Caco-2 (cell line): ENCODE data around the gene AFF1. TPM values are rescaled to one million over a fixed set of nuclear protein-coding genes. Genes with fewer than 3 reads are reported as not detected.

Experiments
- BruUV-seq: library from RNA; stranded (reverse); fragments of 400-500 nt; replicated peaks from 2 replicates; lab custom pipeline; 2021; lab: Mats Ljungman, UMichigan
- CTCF ChIA-PET: fragments of 300-600 bp; sonication (Branson Sonifier 250); formaldehyde crosslinking; loops from one replicate; lab custom pipeline; 2022; ENCODE audit warnings: antibody characterized with exemption; lab: Charles Lee
- POLR2A ChIA-PET: fragments of 300-600 bp; sonication (Branson Sonifier 250); formaldehyde crosslinking; loops from one replicate; lab custom pipeline; 2022; ENCODE audit warnings: antibody characterized with exemption; lab: Charles Lee
- DNase-seq, 2 experiments: peaks; one replicate each; pipeline versions ENCODE4 v3.0.0 to v3.0.0-alpha.2; 2020 to 2022
- H3K27me3 ChIP-seq: replicated peaks from 2 replicates; pipeline ENCODE4 v1.6.0; 2011; ENCODE audit warnings: low read length; ENCODE audit not compliant: control insufficient read depth, insufficient read depth
- H3K36me3 ChIP-seq: 2 replicates; pipeline ENCODE4 v1.5.1; 2011; ENCODE audit warnings: low read length; ENCODE audit not compliant: control insufficient read depth, insufficient read depth
- H3K4me1 ChIP-seq: fragments of 250-450 bp; sonication (Bioruptor Pico); 2 replicates; pipeline ENCODE4 v1.5.1; 2020; ENCODE audit warnings: mild to moderate bottlenecking
- H3K4me3 ChIP-seq: 2 replicates; pipeline ENCODE4 v1.5.1; 2011; ENCODE audit warnings: low read depth, mild to moderate bottlenecking, control low read depth, low read length
- H3K9me3 ChIP-seq: fragments of 250-450 bp; sonication (Bioruptor Pico); 2 replicates; pipeline ENCODE4 v1.5.1; 2020; ENCODE audit warnings: mild to moderate bottlenecking, moderate library complexity
- H3K27ac Mint-ChIP-seq: one replicate; pipeline ENCODE4 v1.8.0; 2022; ENCODE audit warnings: mixed read lengths; ENCODE audit not compliant: unreplicated experiment
- H3K27me3 Mint-ChIP-seq: one replicate; pipeline ENCODE4 v1.8.0; 2022; ENCODE audit warnings: mixed read lengths; ENCODE audit not compliant: insufficient read depth, unreplicated experiment
- H3K36me3 Mint-ChIP-seq: one replicate; pipeline ENCODE4 v1.8.0; 2022; ENCODE audit warnings: mild to moderate bottlenecking, mixed read lengths; ENCODE audit not compliant: insufficient read depth, unreplicated experiment
- H3K4me1 Mint-ChIP-seq: one replicate; pipeline ENCODE4 v1.8.0; 2022; ENCODE audit warnings: low read depth, mixed read lengths; ENCODE audit not compliant: unreplicated experiment
- H3K4me3 Mint-ChIP-seq: one replicate; pipeline ENCODE4 v1.8.0; 2022; ENCODE audit warnings: mild to moderate bottlenecking, moderate library complexity, mixed read lengths; ENCODE audit not compliant: unreplicated experiment
- H3K9me3 Mint-ChIP-seq: one replicate; pipeline ENCODE4 v1.8.0; 2022; ENCODE audit warnings: mixed read lengths; ENCODE audit not compliant: unreplicated experiment
- CTCF ChIP-seq, 2 experiments: fragments of 200-600 bp in 1 of 2; IDR thresholded peaks; 1 replicate in 1 of 2; 2 replicates in 1 of 2; pipeline versions ENCODE4 v1.5.1 to v1.8.0; 2011 to 2022; ENCODE audit warnings: antibody characterized with exemption in 1 of 2, control low read depth in 1 of 2, inconsistent platforms in 1 of 2, low read depth in 1 of 2, low read length in 1 of 2, mild to moderate bottlenecking in 1 of 2, moderate library complexity in 1 of 2; ENCODE audit not compliant: insufficient read depth in 1 of 2, severe bottlenecking in 1 of 2, unreplicated experiment in 1 of 2
- intact Hi-C: fragments of 100-400 bp; cut with micrococcal nuclease; formaldehyde crosslinking; loops from one replicate; pipeline ENCODE4 v1.10.0; 2022; ENCODE audit not compliant: unreplicated experiment
- total RNA-seq: library from RNA; stranded (reverse); gene quantifications from 2 replicates; pipeline ENCODE4 v1.2.3, GENCODE V29; 2022

The AFF1 gene
- total RNA-seq, 1 experiment from 2014 or later: 48.3 TPM

- H3K27me3 Mint-ChIP-seq: no peaks in the 10 kb centered on the region
- BruUV-seq: no TSS peak
Measured at GRCh38 chr4:87031920-87032319, 97.1 kb downstream of the AFF1 start.

DNA sequence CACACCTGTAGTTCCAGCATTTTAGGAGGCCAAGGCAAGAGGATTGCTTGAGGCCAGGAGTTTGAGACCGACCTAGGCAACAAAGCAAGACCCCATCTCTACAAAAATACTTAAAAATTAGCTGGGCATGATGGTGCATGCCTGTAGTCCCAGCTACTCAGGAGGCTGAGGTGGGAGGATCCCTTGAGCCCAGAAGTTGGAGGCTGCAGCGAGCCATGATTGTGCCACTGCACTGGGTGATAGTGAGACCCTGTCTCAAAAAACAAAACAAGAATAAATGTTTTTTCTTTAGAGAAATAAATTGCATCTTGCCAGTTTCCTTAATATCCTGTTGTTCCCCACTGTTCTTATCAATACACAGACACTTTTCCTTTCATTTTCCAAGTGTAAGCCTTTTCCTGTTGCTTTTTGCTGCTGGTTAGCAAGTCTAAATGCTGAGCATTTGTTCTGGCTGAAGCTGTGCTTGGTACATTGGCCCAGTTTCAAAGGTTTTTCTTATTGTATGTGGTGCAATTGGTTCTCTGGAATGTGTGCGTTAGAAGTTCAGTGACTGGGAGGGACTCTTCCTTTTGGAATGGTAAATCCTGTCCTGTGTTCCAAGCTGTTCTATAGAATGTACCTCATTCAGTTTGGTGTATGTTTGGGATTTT is 98.2 kb downstream of the AFF1 start:
- Histone ChIP-seq H3K4me3 (no peak overlapping the region), H3K4me1 (peaks cover 29% of the 10 kb centered on the region), H3K9me3 (no peaks in the 10 kb centered on the region), H3K27me3 (no peaks in the 10 kb centered on the region), H3K36me3 (no peaks in the 10 kb centered on the region)
- no peaks in the 10 kb centered on the region for H3K36me3 Mint-ChIP-seq
- DNase-seq: no peak
- BruUV-seq: no TSS peak
- no peak for TF ChIP-seq CTCF (IDR thresholded peaks at IDR 0.05; ENCODE audit: insufficient read depth in 1 of 2, low read depth in 1 of 2, low read length in 1 of 2, severe bottlenecking in 1 of 2, unreplicated experiment in 1 of 2)
- no peaks in the 10 kb centered on the region for H3K27me3 Mint-ChIP-seq
- CTCF ChIA-PET: no interaction called here
- no peaks in the 10 kb centered on the region for H3K4me1 Mint-ChIP-seq
- H3K4me3 Mint-ChIP-seq: no peak overlapping the region
- H3K27ac Mint-ChIP-seq: no peak overlapping the region
- POLR2A ChIA-PET: no interaction called here
- H3K9me3 Mint-ChIP-seq: no peaks in the 10 kb centered on the region
- intact Hi-C loops: no loop called here

More at GRCh38 chr4:87031920-87032319, 97.1 kb downstream of the AFF1 start:
- Histone ChIP-seq H3K36me3 (no peaks in the 10 kb centered on the region), H3K4me1 (peaks cover 34% of the 10 kb centered on the region), H3K27me3 (no peaks in the 10 kb centered on the region), H3K4me3 (no peak overlapping the region), H3K9me3 (no peaks in the 10 kb centered on the region)
- no peak for TF ChIP-seq CTCF (IDR thresholded peaks at IDR 0.05; ENCODE audit: insufficient read depth in 1 of 2, low read depth in 1 of 2, low read length in 1 of 2, severe bottlenecking in 1 of 2, unreplicated experiment in 1 of 2)
- intact Hi-C loops: no loop called here
- H3K27ac Mint-ChIP-seq: no peak overlapping the region
- H3K9me3 Mint-ChIP-seq: no peaks in the 10 kb centered on the region
- H3K36me3 Mint-ChIP-seq: no peaks in the 10 kb centered on the region
- H3K4me3 Mint-ChIP-seq: no peak overlapping the region
- CTCF ChIA-PET: no interaction called here
- H3K4me1 Mint-ChIP-seq: no peaks in the 10 kb centered on the region
- no peak for DNase-seq
- POLR2A ChIA-PET: no interaction called here

DNA sequence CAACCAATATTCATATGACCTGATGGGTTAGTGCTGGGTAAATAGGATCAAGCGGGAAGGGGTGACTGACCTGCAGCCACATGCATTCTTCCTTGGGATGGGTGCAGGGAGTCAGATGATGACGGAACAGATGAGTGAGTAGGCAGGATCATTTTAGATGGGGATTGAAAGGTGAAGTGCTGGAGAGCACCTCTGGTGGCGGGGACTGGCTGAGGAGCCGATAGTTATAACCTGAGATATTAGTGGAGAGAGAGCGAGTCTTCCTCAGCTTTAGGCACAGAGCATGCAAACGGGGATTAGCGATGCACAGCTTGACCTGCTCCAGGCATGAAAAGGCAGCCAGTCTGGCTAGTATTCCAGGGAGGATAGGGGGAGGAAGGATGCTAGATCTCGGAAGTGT is 99.1 kb downstream of the AFF1 start:
- H3K9me3 Mint-ChIP-seq: no peaks in the 10 kb centered on the region
- Histone ChIP-seq H3K36me3 (no peaks in the 10 kb centered on the region), H3K9me3 (no peaks in the 10 kb centered on the region), H3K4me1 (peaks cover 21% of the 10 kb centered on the region), H3K4me3 (no peak overlapping the region), H3K27me3 (no peaks in the 10 kb centered on the region)
- ChIA-PET POLR2A (no interaction called here), CTCF (no interaction called here)
- peak in 1 of 2 experiments; percentile 19 for TF ChIP-seq CTCF (IDR thresholded peaks at IDR 0.05; ENCODE audit: insufficient read depth in 1 of 2, low read depth in 1 of 2, low read length in 1 of 2, severe bottlenecking in 1 of 2, unreplicated experiment in 1 of 2)
- no peaks in the 10 kb centered on the region for H3K27me3 Mint-ChIP-seq
- H3K27ac Mint-ChIP-seq: no peak overlapping the region
- H3K4me1 Mint-ChIP-seq: no peaks in the 10 kb centered on the region
- H3K36me3 Mint-ChIP-seq: no peaks in the 10 kb centered on the region
- H3K4me3 Mint-ChIP-seq: no peak overlapping the region
- no TSS peak for BruUV-seq
- intact Hi-C loops: no loop called here
- DNase-seq: no peak
